Astrocyte (in vitro differentiated cells and primary cell): Measurements from ENCODE around the gene LIN7A. TPM values are rescaled to one million over a fixed set of nuclear protein-coding genes. Genes with fewer than 3 reads are reported as not detected.

Experiments
- DNase-seq: peaks from one replicate; pipeline ENCODE4 v3.0.0-alpha.2; 2010; ENCODE audit warnings: low read depth
- FAIRE-seq: peaks from 2 replicates; lab custom pipeline; 2011; peaks lifted over from hg19 to GRCh38; lab: Jason Lieb, UNC
- H2AFZ ChIP-seq: 2 replicates; pipeline ENCODE4 v1.6.0; 2012; ENCODE audit warnings: low read depth, low read length, inconsistent platforms
- H3K27ac ChIP-seq: 2 replicates; pipeline ENCODE4 v1.5.1; 2011; ENCODE audit warnings: low read depth, low read length, inconsistent platforms
- H3K27me3 ChIP-seq: 2 replicates; pipeline ENCODE4 v1.6.0; 2011; ENCODE audit warnings: low read length, inconsistent platforms; ENCODE audit not compliant: insufficient read depth
- H3K36me3 ChIP-seq: 2 replicates; pipeline ENCODE4 v1.5.1; 2011; ENCODE audit warnings: low read length, inconsistent platforms; ENCODE audit not compliant: insufficient read depth
- H3K4me1 ChIP-seq: 2 replicates; pipeline ENCODE4 v1.5.1; 2011; ENCODE audit warnings: low read length, inconsistent platforms; ENCODE audit not compliant: insufficient read depth
- H3K4me2 ChIP-seq: 2 replicates; pipeline ENCODE4 v1.6.0; 2012; ENCODE audit warnings: low read length, inconsistent platforms
- H3K4me3 ChIP-seq: 2 replicates; pipeline ENCODE4 v1.5.1; 2011; ENCODE audit warnings: low read depth, mild to moderate bottlenecking, low read length, inconsistent platforms; ENCODE audit not compliant: insufficient read depth
- H3K79me2 ChIP-seq: 2 replicates; pipeline ENCODE4 v1.6.0; 2012; ENCODE audit warnings: mild to moderate bottlenecking, low read length, inconsistent platforms; ENCODE audit not compliant: insufficient read depth
- H3K9ac ChIP-seq: 2 replicates; pipeline ENCODE4 v1.6.0; 2012; ENCODE audit warnings: mild to moderate bottlenecking, low read length, inconsistent platforms
- H3K9me3 ChIP-seq: 2 replicates; pipeline ENCODE4 v1.5.1; 2012; ENCODE audit warnings: low read depth, mild to moderate bottlenecking, low read length, inconsistent platforms; ENCODE audit not compliant: insufficient read depth
- H4K20me1 ChIP-seq: 2 replicates; pipeline ENCODE4 v1.6.0; 2012; ENCODE audit warnings: low read length, inconsistent platforms; ENCODE audit not compliant: insufficient read depth
- H3K27ac Mint-ChIP-seq: one replicate; pipeline ENCODE4 v1.8.0; 2021; ENCODE audit warnings: mild to moderate bottlenecking, mixed read lengths; ENCODE audit not compliant: unreplicated experiment
- H3K27me3 Mint-ChIP-seq: one replicate; pipeline ENCODE4 v1.8.0; 2021; ENCODE audit warnings: low read depth, mixed read lengths; ENCODE audit not compliant: unreplicated experiment
- H3K36me3 Mint-ChIP-seq: one replicate; pipeline ENCODE4 v1.8.0; 2021; ENCODE audit warnings: low read depth, mixed read lengths; ENCODE audit not compliant: unreplicated experiment
- H3K4me1 Mint-ChIP-seq: one replicate; pipeline ENCODE4 v1.8.0; 2021; ENCODE audit warnings: low read depth, mixed read lengths; ENCODE audit not compliant: unreplicated experiment
- H3K4me3 Mint-ChIP-seq: one replicate; pipeline ENCODE4 v1.8.0; 2021; ENCODE audit warnings: mild to moderate bottlenecking, moderate library complexity, mixed read lengths; ENCODE audit not compliant: unreplicated experiment
- H3K9me3 Mint-ChIP-seq: one replicate; pipeline ENCODE4 v1.8.0; 2021; ENCODE audit warnings: mild to moderate bottlenecking, mixed read lengths; ENCODE audit not compliant: unreplicated experiment
- CTCF ChIP-seq: IDR thresholded peaks from 2 replicates; pipeline ENCODE4 v1.5.1; 2011; ENCODE audit warnings: low read depth, mild to moderate bottlenecking, inconsistent platforms, low read length, moderate library complexity; ENCODE audit not compliant: insufficient read depth
- EZH2 ChIP-seq: IDR thresholded peaks from 2 replicates; pipeline ENCODE4 v1.6.1; 2012; ENCODE audit warnings: mild to moderate bottlenecking, low read length, inconsistent platforms; ENCODE audit not compliant: insufficient read depth
- total RNA-seq: library from RNA; stranded (reverse); gene quantifications from 2 replicates; pipeline ENCODE4 v1.2.1, GENCODE V29; 2021

LIN7A gene
- total RNA-seq, 1 donor from 2014 or later: 1.6 TPM

- no peak overlapping the region for H3K27ac Mint-ChIP-seq
- no peaks in the 10 kb centered on the region for H3K27me3 Mint-ChIP-seq
- TF ChIP-seq CTCF: no peak
- Histone ChIP-seq H3K36me3 (no peaks in the 10 kb centered on the region), H3K4me2 (no peak overlapping the region), H3K9me3 (no peaks in the 10 kb centered on the region), H4K20me1 (no peaks in the 10 kb centered on the region), H2AFZ (no peak overlapping the region), H3K9ac (no peak overlapping the region), H3K27me3 (no peaks in the 10 kb centered on the region), H3K27ac (no peak overlapping the region), H3K4me1 (no peaks in the 10 kb centered on the region), H3K79me2 (no peaks in the 10 kb centered on the region), H3K4me3 (no peak overlapping the region)
- no peak for FAIRE-seq
- H3K9me3 Mint-ChIP-seq: no peaks in the 10 kb centered on the region
- peak; percentile 56 for DNase-seq
- H3K36me3 Mint-ChIP-seq: no peaks in the 10 kb centered on the region
- H3K4me1 Mint-ChIP-seq: peaks cover 5% of the 10 kb centered on the region
- no peak overlapping the region for H3K4me3 Mint-ChIP-seq
These were observed 99.0 kb downstream of the LIN7A start for GRCh38 chr12:80838708-80839107.

- Histone ChIP-seq H3K36me3 (no peaks in the 10 kb centered on the region), H2AFZ (no peak overlapping the region), H3K9me3 (no peaks in the 10 kb centered on the region), H3K27me3 (no peaks in the 10 kb centered on the region), H3K4me3 (no peak overlapping the region), H3K4me2 (no peak overlapping the region), H3K27ac (no peak overlapping the region), H3K79me2 (no peaks in the 10 kb centered on the region), H3K9ac (no peak overlapping the region), H3K4me1 (no peaks in the 10 kb centered on the region), H4K20me1 (no peaks in the 10 kb centered on the region)
- Mint-ChIP-seq H3K36me3 (no peaks in the 10 kb centered on the region), H3K9me3 (no peaks in the 10 kb centered on the region), H3K4me1 (peaks cover 5% of the 10 kb centered on the region), H3K27ac (no peak overlapping the region), H3K27me3 (no peaks in the 10 kb centered on the region), H3K4me3 (no peak overlapping the region)
- TF ChIP-seq CTCF: no peak
- TF ChIP-seq EZH2: no peak
- DNase-seq: no peak
- no peak for FAIRE-seq
These were observed 99.6 kb downstream of the LIN7A start for GRCh38 chr12:80838024-80838658.

- DNase-seq (peak; percentile 61), FAIRE-seq (peak; percentile 88)
- Mint-ChIP-seq H3K27me3 (no peaks in the 10 kb centered on the region), H3K9me3 (no peaks in the 10 kb centered on the region), H3K36me3 (no peaks in the 10 kb centered on the region), H3K4me1 (peaks cover 5% of the 10 kb centered on the region), H3K27ac (no peak overlapping the region), H3K4me3 (no peak overlapping the region)
- TF ChIP-seq EZH2: no peak
- peak; percentile 87 for TF ChIP-seq CTCF
- Histone ChIP-seq H4K20me1 (no peaks in the 10 kb centered on the region), H3K9me3 (no peaks in the 10 kb centered on the region), H3K79me2 (no peaks in the 10 kb centered on the region), H2AFZ (no peak overlapping the region), H3K36me3 (no peaks in the 10 kb centered on the region), H3K4me1 (no peaks in the 10 kb centered on the region), H3K27ac (no peak overlapping the region), H3K27me3 (no peaks in the 10 kb centered on the region), H3K4me2 (no peak overlapping the region), H3K9ac (no peak overlapping the region), H3K4me3 (no peak overlapping the region)
These were observed 100.3 kb downstream of the LIN7A start for GRCh38 chr12:80837342-80837978.
